ENCODE results near the gene BCAS1. TPM values are rescaled to one million over a fixed set of nuclear protein-coding genes. Genes with fewer than 3 reads are reported as not detected.

The BCAS1 gene
- total and polyA plus RNA-seq, 10 of the 15 experiments (the other 5 are each of a cell fraction or from before 2014, with no cell fraction given) = 0.21 to 1.4 (median 0.55) TPM

- peak; percentile 82 for DNase-seq (ENCODE audit: low read depth, low spot score)
- TF ChIP-seq RB1 (IDR thresholded peaks at IDR 0.05; ENCODE audit: borderline replicate concordance) = 0 out of 2 replicates have a peak, but pooled peaks have one; percentile 31
- TF ChIP-seq MYB (IDR thresholded peaks at IDR 0.05; ENCODE audit: borderline replicate concordance, low read depth, low read length) = no peak
- TF ChIP-seq IRF4 (IDR thresholded peaks at IDR 0.05; ENCODE audit: low read depth, low read length) = 0 out of 2 replicates have a peak, but pooled peaks have one; percentile 19
- peak; percentile 94 for TF ChIP-seq RAD21 (IDR thresholded peaks at IDR 0.05; ENCODE audit: insufficient read depth, low read depth, low read length)
- peak; percentile 18; the same call in 1 of the 2 replicates for TF ChIP-seq YY1 (IDR thresholded peaks at IDR 0.05; ENCODE audit: low read depth, low read length)
- peak; percentile 16; the same call in 1 of the 2 replicates for TF ChIP-seq IKZF1 (conservative IDR thresholded peaks at IDR 0.05)
- peak; percentile 90 for TF ChIP-seq PBX3 (IDR thresholded peaks at IDR 0.05; ENCODE audit: insufficient replicate concordance, low read depth, low read length)
- TF ChIP-seq ZNF622 (IDR thresholded peaks at IDR 0.05) = no peak
- no peak for TF ChIP-seq TAF1 (IDR thresholded peaks at IDR 0.05; ENCODE audit: borderline replicate concordance, low read depth, low read length)
- 0 out of 2 replicates have a peak, but pooled peaks have one; percentile 40 for TF ChIP-seq MXI1 (IDR thresholded peaks at IDR 0.05; ENCODE audit: low read depth, low read length)
- TF ChIP-seq SKIL (IDR thresholded peaks at IDR 0.05; ENCODE audit: low read depth, poor library complexity, severe bottlenecking) = peak; percentile 32
- TF ChIP-seq RELB (IDR thresholded peaks at IDR 0.05; ENCODE audit: low read depth) = 0 out of 2 replicates have a peak, but pooled peaks have one; percentile 12
- TF ChIP-seq PKNOX1 (IDR thresholded peaks at IDR 0.05) = peak; percentile 97
- TF ChIP-seq SMC3 (IDR thresholded peaks at IDR 0.05; ENCODE audit: borderline replicate concordance, low read length) = peak; percentile 58; the same call in 1 of the 2 replicates
- no peak for TF ChIP-seq CREM (IDR thresholded peaks at IDR 0.05; ENCODE audit: low read depth)
These were observed 7.5 kb downstream of the BCAS1 start for GRCh38 chr20:54062812-54063280.

More at GRCh38 chr20:54062812-54063280, 7.5 kb downstream of the BCAS1 start:
- no peak overlapping the region for H3K4me2 ChIP-seq (ENCODE audit: control insufficient read depth, insufficient read depth)
- peaks cover 1% of the 10 kb centered on the region; the same call in 2 of the 3 replicates for H3K9me3 ChIP-seq (replicated peaks; ENCODE audit: control insufficient read depth, insufficient read depth, low read length)
- H3K27ac ChIP-seq (ENCODE audit: control insufficient read depth, insufficient read depth) = 0 out of 2 replicates have a peak overlapping the region, but pooled peaks have one; percentile 73
- no TSS peak for BruUV-seq (replicated peaks)
- intact Hi-C loops (cut with micrococcal nuclease; ENCODE audit: unreplicated experiment) = loop anchor here (1.0 to 10.0 kb wide), 6 partner anchors 46 to 651 kb away; no protein-coding TSS in a partner anchor
- ChIA-PET SMC1A (ENCODE audit: uncharacterized antibody, unreplicated experiment) (interaction anchor here (0.6 to 6.8 kb wide), 33 partner anchors 13 to 1315 kb away, joined by 3 to 110 read pairs (median 5); no protein-coding TSS in a partner anchor), RAD21 (ENCODE audit: unreplicated experiment) (interaction anchor here (0.8 to 5.7 kb wide), 23 partner anchors 16 to 847 kb away, joined by 3 to 71 read pairs (median 5); no protein-coding TSS in a partner anchor), POLR2A (interaction anchor here (0.5 to 2.2 kb wide), 5 partner anchors 113 to 481 kb away, joined by 3 to 5 read pairs (median 4); no protein-coding TSS in a partner anchor), CTCF (interaction anchor here (0.6 to 6.5 kb wide), 42 partner anchors 9 to 1876 kb away, joined by 3 to 116 read pairs (median 7); no protein-coding TSS in a partner anchor)
- H3K79me2 ChIP-seq (ENCODE audit: control insufficient read depth, insufficient read depth, low read length) = no peaks in the 10 kb centered on the region
- ATAC-seq = peak; percentile 42
- H3K4me1 ChIP-seq (ENCODE audit: control insufficient read depth, insufficient read depth, low read length) = peaks cover 29% of the 10 kb centered on the region
- 1% methylated on average over 4 of the region's 4 CpGs for WGBS (ENCODE audit: insufficient coverage, insufficient replicate concordance, low lambda C conversion rate, missing lambda C conversion rate)
- H3K27me3 ChIP-seq (replicated peaks in 1 of 2; ENCODE audit: control insufficient read depth in 2 of 2, insufficient read depth in 2 of 2, low read length in 1 of 2) = no peaks in the 10 kb centered on the region
- H2AFZ ChIP-seq (ENCODE audit: control insufficient read depth, low read depth, low read length) = peak overlapping the region; percentile 9
- no peaks in the 10 kb centered on the region for H4K20me1 ChIP-seq (ENCODE audit: control insufficient read depth, insufficient read depth)
- no peak overlapping the region for H3K9ac ChIP-seq (ENCODE audit: control insufficient read depth, insufficient read depth, low read length)
- in situ Hi-C loops (cut with MboI) = loop anchor here (5.0 to 10.0 kb wide), 3 partner anchors 121 to 648 kb away; no protein-coding TSS in a partner anchor
- FAIRE-seq = peak; percentile 89
- H3K4me3 ChIP-seq = no peak overlapping the region
- no peaks in the 10 kb centered on the region for H3K36me3 ChIP-seq (ENCODE audit: control insufficient read depth in 2 of 2, insufficient read depth in 2 of 2, low read length in 1 of 2)
